SJCRH30 (cell line): ENCODE measurements around the gene TOGARAM1. TPM values are rescaled to one million over a fixed set of nuclear protein-coding genes. Genes with fewer than 3 reads are reported as not detected.

Source experiments
- DNase-seq, 2 experiments: peaks; one replicate each; pipeline ENCODE4 v3.0.0-alpha.2; 2015 to 2020
- H3K27ac ChIP-seq: fragments of 250-450 bp; sonication (Bioruptor Pico); 2 replicates; pipeline ENCODE4 v1.5.1; 2020; ENCODE audit warnings: mild to moderate bottlenecking, moderate library complexity
- H3K27me3 ChIP-seq: fragments of 250-450 bp; sonication (Bioruptor Pico); 2 replicates; pipeline ENCODE4 v1.5.1; 2020; ENCODE audit warnings: mild to moderate bottlenecking, moderate library complexity
- H3K36me3 ChIP-seq: fragments of 250-450 bp; sonication (Bioruptor Pico); 2 replicates; pipeline ENCODE4 v1.5.1; 2020; ENCODE audit warnings: mild to moderate bottlenecking, moderate library complexity
- H3K4me1 ChIP-seq: fragments of 250-450 bp; sonication (Bioruptor Pico); 2 replicates; pipeline ENCODE4 v1.5.1; 2020; ENCODE audit warnings: mild to moderate bottlenecking, moderate library complexity
- H3K4me3 ChIP-seq: fragments of 250-450 bp; sonication (Bioruptor Pico); 2 replicates; pipeline ENCODE4 v1.5.1; 2020; ENCODE audit warnings: mild to moderate bottlenecking, moderate library complexity
- H3K9me3 ChIP-seq: fragments of 250-450 bp; sonication (Bioruptor Pico); replicated peaks from 2 replicates; pipeline ENCODE4 v1.5.1; 2020; ENCODE audit warnings: mild to moderate bottlenecking, moderate library complexity
- total RNA-seq: library from RNA; depleted of rRNA; stranded (reverse); fragments of >200 nt; shearing (Covaris generic); gene quantifications from 2 replicates; pipeline ENCODE4 v1.2.3, GENCODE V29; 2014

Gene TOGARAM1
- total RNA-seq, 1 experiment from 2014 or later: 21.9 TPM

- no peak for DNase-seq
- H3K4me3 ChIP-seq: no peak overlapping the region
These were observed 76.9 kb downstream of the TOGARAM1 start for GRCh38 chr14:45038865-45039264.

GRCh38 chr14:45039390-45039789 lies 77.4 kb downstream of the TOGARAM1 start:
- no peak for DNase-seq
- Histone ChIP-seq H3K4me1 (no peaks in the 10 kb centered on the region), H3K9me3 (no peaks in the 10 kb centered on the region), H3K4me3 (no peak overlapping the region), H3K36me3 (peaks cover 31% of the 10 kb centered on the region), H3K27me3 (no peaks in the 10 kb centered on the region), H3K27ac (no peak overlapping the region)

More at GRCh38 chr14:45038865-45039264, 76.9 kb downstream of the TOGARAM1 start:
- Histone ChIP-seq H3K4me1 (no peaks in the 10 kb centered on the region), H3K36me3 (peaks cover 31% of the 10 kb centered on the region), H3K9me3 (no peaks in the 10 kb centered on the region), H3K27ac (no peak overlapping the region), H3K27me3 (no peaks in the 10 kb centered on the region)

GRCh38 chr14:45041641-45042040 lies 79.7 kb downstream of the TOGARAM1 start:
- H3K4me1 ChIP-seq: no peaks in the 10 kb centered on the region
- DNase-seq: no peak
- no peaks in the 10 kb centered on the region for H3K27me3 ChIP-seq
- no peaks in the 10 kb centered on the region for H3K9me3 ChIP-seq
- H3K36me3 ChIP-seq: peaks cover 36% of the 10 kb centered on the region
- H3K4me3 ChIP-seq: no peak overlapping the region
- H3K27ac ChIP-seq: no peak overlapping the region

- Histone ChIP-seq H3K27me3 (no peaks in the 10 kb centered on the region), H3K27ac (no peak overlapping the region), H3K9me3 (no peaks in the 10 kb centered on the region), H3K4me3 (no peak overlapping the region), H3K4me1 (no peaks in the 10 kb centered on the region), H3K36me3 (peaks cover 28% of the 10 kb centered on the region)
- no peak for DNase-seq
These were observed 82.6 kb downstream of the TOGARAM1 start for GRCh38 chr14:45044638-45045037.

- peaks cover 26% of the 10 kb centered on the region for H3K36me3 ChIP-seq
- H3K4me3 ChIP-seq: no peak overlapping the region
- no peak overlapping the region for H3K27ac ChIP-seq
- no peak for DNase-seq
- H3K4me1 ChIP-seq: no peaks in the 10 kb centered on the region
- no peaks in the 10 kb centered on the region for H3K27me3 ChIP-seq
- no peaks in the 10 kb centered on the region for H3K9me3 ChIP-seq
These were observed 86.4 kb downstream of the TOGARAM1 start for GRCh38 chr14:45048385-45048784.

GRCh38 chr14:45051180-45051579 lies 89.2 kb downstream of the TOGARAM1 start:
- H3K27me3 ChIP-seq: no peaks in the 10 kb centered on the region
- H3K36me3 ChIP-seq: peaks cover 26% of the 10 kb centered on the region
- no peak overlapping the region for H3K27ac ChIP-seq
- H3K4me1 ChIP-seq: no peaks in the 10 kb centered on the region
- DNase-seq: no peak
- no peak overlapping the region for H3K4me3 ChIP-seq
- no peaks in the 10 kb centered on the region for H3K9me3 ChIP-seq

- Histone ChIP-seq H3K27me3 (no peaks in the 10 kb centered on the region), H3K27ac (no peak overlapping the region), H3K36me3 (peaks cover 20% of the 10 kb centered on the region), H3K4me1 (no peaks in the 10 kb centered on the region), H3K9me3 (no peaks in the 10 kb centered on the region), H3K4me3 (no peak overlapping the region)
- no peak for DNase-seq
These were observed 89.9 kb downstream of the TOGARAM1 start for GRCh38 chr14:45051896-45052295.

GRCh38 chr14:45057349-45057748 lies 95.4 kb downstream of the TOGARAM1 start:
- H3K9me3 ChIP-seq: no peaks in the 10 kb centered on the region
- H3K4me3 ChIP-seq: no peak overlapping the region
- no peaks in the 10 kb centered on the region for H3K4me1 ChIP-seq
- no peak overlapping the region for H3K27ac ChIP-seq
- no peak for DNase-seq
- H3K27me3 ChIP-seq: no peaks in the 10 kb centered on the region
- H3K36me3 ChIP-seq: peaks cover 16% of the 10 kb centered on the region

GRCh38 chr14:45057881-45058364 lies 95.9 kb downstream of the TOGARAM1 start:
- peaks cover 12% of the 10 kb centered on the region for H3K36me3 ChIP-seq
- H3K4me3 ChIP-seq: no peak overlapping the region
- no peaks in the 10 kb centered on the region for H3K9me3 ChIP-seq
- no peaks in the 10 kb centered on the region for H3K27me3 ChIP-seq
- H3K4me1 ChIP-seq: no peaks in the 10 kb centered on the region
- H3K27ac ChIP-seq: no peak overlapping the region
- DNase-seq: no peak

- H3K27ac ChIP-seq: no peak overlapping the region
- no peak overlapping the region for H3K4me3 ChIP-seq
- no peak for DNase-seq
These were observed 98.6 kb downstream of the TOGARAM1 start for GRCh38 chr14:45060551-45060950.

GRCh38 chr14:45065540-45065939 lies 103.5 kb downstream of the TOGARAM1 start:
- H3K9me3 ChIP-seq: no peaks in the 10 kb centered on the region
- H3K36me3 ChIP-seq: peaks cover 16% of the 10 kb centered on the region
- no peak for DNase-seq
- H3K27me3 ChIP-seq: no peaks in the 10 kb centered on the region
- no peak overlapping the region for H3K4me3 ChIP-seq
- H3K4me1 ChIP-seq: peaks cover 6% of the 10 kb centered on the region; the same call in 1 of the 2 replicates
- no peak overlapping the region for H3K27ac ChIP-seq

More at GRCh38 chr14:45060551-45060950, 98.6 kb downstream of the TOGARAM1 start:
- no peaks in the 10 kb centered on the region for H3K9me3 ChIP-seq
- H3K4me1 ChIP-seq: peaks cover 3% of the 10 kb centered on the region; the same call in 1 of the 2 replicates
- H3K36me3 ChIP-seq: peaks cover 6% of the 10 kb centered on the region; the same call in 1 of the 2 replicates
- no peaks in the 10 kb centered on the region for H3K27me3 ChIP-seq

GRCh38 chr14:45065956-45066355 lies 104.0 kb downstream of the TOGARAM1 start:
- Histone ChIP-seq H3K27ac (no peak overlapping the region), H3K36me3 (peaks cover 16% of the 10 kb centered on the region), H3K27me3 (no peaks in the 10 kb centered on the region), H3K4me1 (peaks cover 6% of the 10 kb centered on the region; the same call in 1 of the 2 replicates), H3K4me3 (no peak overlapping the region), H3K9me3 (no peaks in the 10 kb centered on the region)
- peak in 1 of 2 experiments; percentile 43 for DNase-seq

GRCh38 chr14:45066667-45067066 lies 104.7 kb downstream of the TOGARAM1 start:
- H3K4me3 ChIP-seq: no peak overlapping the region
- H3K27ac ChIP-seq: no peak overlapping the region
- no peaks in the 10 kb centered on the region for H3K9me3 ChIP-seq
- peaks cover 6% of the 10 kb centered on the region; the same call in 1 of the 2 replicates for H3K4me1 ChIP-seq
- no peaks in the 10 kb centered on the region for H3K27me3 ChIP-seq
- no peak for DNase-seq
- peaks cover 16% of the 10 kb centered on the region for H3K36me3 ChIP-seq

- Histone ChIP-seq H3K4me1 (peaks cover 6% of the 10 kb centered on the region; the same call in 1 of the 2 replicates), H3K27ac (no peak overlapping the region), H3K27me3 (no peaks in the 10 kb centered on the region), H3K4me3 (no peak overlapping the region), H3K36me3 (peaks cover 16% of the 10 kb centered on the region), H3K9me3 (no peaks in the 10 kb centered on the region)
- no peak for DNase-seq
These were observed 106.4 kb downstream of the TOGARAM1 start for GRCh38 chr14:45068396-45068795.

GRCh38 chr14:45070215-45070614 lies 108.2 kb downstream of the TOGARAM1 start:
- DNase-seq: no peak
- H3K27ac ChIP-seq: no peak overlapping the region
- H3K27me3 ChIP-seq: no peaks in the 10 kb centered on the region
- peaks cover 18% of the 10 kb centered on the region for H3K36me3 ChIP-seq
- peaks cover 6% of the 10 kb centered on the region; the same call in 1 of the 2 replicates for H3K4me1 ChIP-seq
- H3K9me3 ChIP-seq: no peaks in the 10 kb centered on the region
- no peak overlapping the region for H3K4me3 ChIP-seq

GRCh38 chr14:45072126-45072525 lies 110.1 kb downstream of the TOGARAM1 start:
- Histone ChIP-seq H3K9me3 (no peaks in the 10 kb centered on the region), H3K27ac (no peak overlapping the region), H3K36me3 (peaks cover 17% of the 10 kb centered on the region), H3K4me3 (no peak overlapping the region), H3K4me1 (no peaks in the 10 kb centered on the region), H3K27me3 (no peaks in the 10 kb centered on the region)
- DNase-seq: no peak
